GM21717 (cell line): Measurements from ENCODE around the gene AFDN.

Source experiments
- ATAC-seq: cut with Tn5 transposase; IDR thresholded peaks from one replicate; pipeline ENCODE4 v1.9.1; 2021; ENCODE audit warnings: mild to moderate bottlenecking, moderate library complexity; ENCODE audit not compliant: unreplicated experiment

AFDN gene

DNA sequence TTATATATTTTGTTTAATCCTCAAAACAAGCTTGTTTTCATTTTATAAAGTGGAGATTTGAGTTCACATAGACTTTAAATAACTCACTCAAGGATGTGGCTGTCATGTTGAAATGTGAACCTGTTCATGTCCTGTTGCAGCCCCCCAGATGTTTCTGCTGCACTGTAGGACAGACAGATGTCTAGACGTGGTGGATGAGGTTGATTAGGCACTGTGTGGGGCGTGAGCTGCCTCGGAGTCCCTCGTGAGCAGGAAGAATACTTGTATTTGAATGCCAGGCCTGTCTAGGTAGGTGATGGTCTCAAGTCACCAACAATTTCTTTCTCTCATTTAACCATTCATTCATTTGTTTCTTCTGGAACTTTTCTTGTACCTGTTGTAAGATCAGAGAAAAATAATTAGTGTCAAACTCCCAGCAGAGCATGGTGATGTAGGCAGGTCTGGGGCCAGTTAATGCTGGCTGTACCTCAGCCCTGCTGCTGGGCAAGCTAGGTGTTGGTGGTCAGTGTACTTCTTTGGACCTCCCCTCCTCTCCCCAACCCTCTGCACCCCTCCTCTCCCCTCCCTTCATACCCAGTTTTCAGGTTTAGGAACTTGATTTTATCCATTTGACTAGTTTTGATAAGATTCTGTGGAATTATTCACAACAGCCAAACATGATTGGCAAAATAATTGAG, 34.0 kb downstream of the AFDN start:
- ATAC-seq, result no peak

DNA sequence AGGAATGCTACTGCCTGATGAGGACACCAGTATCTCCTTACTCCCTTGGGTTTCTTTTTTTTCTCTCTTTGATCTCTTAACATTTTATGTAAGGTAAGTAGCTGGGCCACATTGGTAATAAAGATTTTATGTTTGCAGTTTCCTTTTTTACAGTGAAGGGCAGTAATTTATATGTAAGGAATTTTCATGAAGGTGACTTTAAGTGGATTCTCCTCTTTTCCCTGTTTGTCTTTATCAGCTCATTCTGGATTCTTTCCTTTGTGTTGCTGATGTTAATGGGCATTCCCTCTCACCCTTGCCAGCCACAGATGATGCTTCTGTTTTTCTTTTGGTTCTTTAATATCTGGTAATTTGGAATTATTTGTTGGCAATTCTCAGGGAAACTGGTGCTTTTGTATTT, 34.7 kb downstream of the AFDN start:
- ATAC-seq, result no peak

DNA sequence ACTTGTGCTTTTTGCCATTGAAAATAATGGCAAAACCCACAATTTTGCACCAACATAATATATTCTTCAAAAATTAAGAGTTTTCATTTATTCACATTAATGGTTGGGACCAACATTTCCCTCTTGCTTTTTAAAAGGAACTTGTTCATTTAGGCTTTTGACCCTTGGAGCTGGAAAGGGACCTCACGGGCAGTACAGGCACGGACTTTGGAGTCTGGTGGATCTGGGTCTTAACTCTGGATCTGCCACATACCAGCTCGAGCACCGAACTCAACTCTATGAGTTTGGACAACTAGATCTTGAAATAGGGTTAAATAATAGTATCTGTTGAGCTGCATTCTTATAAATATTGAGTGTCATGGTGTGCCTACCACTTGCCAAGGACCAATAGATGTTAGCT, 37.2 kb downstream of the AFDN start:
- no peak for ATAC-seq

DNA sequence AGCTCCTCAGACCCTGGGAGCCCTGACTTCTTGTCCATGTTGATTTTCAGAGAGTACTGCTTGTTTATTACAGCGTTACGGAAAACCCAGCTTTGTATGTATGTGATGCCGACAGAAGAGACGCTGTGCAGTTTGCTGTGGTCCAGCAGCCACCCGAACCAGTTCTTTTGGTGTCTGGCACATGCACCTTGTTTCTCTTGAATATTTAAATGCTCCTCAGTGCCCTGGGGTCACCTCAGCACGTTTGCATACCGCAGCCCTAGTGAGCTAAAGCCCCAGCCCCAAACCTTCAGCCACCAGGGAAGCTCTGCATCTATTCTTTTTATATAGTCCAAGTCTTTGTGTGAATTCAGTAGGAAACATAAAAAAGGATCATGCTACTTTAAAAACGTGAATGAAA, 39.9 kb downstream of the AFDN start:
- ATAC-seq, result no peak

DNA sequence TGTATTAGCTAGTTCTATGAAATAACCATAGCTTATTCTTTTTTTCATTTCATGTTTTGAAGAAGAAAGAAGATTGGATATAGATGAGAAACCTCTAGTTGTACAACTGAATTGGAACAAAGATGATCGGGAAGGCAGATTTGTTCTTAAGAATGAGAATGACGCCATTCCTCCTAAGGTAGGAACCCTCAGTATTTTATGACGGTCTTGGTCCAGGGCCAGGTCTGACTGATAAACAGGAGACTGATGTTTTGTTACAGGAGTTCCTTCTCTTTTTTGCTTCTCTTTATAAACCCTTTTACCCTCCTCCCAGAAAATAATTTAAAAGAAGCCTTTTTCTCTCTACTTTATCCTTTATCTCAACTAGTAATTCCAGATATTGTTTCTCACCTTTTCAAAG, 43.6 kb downstream of the AFDN start:
- ATAC-seq, result no peak

DNA sequence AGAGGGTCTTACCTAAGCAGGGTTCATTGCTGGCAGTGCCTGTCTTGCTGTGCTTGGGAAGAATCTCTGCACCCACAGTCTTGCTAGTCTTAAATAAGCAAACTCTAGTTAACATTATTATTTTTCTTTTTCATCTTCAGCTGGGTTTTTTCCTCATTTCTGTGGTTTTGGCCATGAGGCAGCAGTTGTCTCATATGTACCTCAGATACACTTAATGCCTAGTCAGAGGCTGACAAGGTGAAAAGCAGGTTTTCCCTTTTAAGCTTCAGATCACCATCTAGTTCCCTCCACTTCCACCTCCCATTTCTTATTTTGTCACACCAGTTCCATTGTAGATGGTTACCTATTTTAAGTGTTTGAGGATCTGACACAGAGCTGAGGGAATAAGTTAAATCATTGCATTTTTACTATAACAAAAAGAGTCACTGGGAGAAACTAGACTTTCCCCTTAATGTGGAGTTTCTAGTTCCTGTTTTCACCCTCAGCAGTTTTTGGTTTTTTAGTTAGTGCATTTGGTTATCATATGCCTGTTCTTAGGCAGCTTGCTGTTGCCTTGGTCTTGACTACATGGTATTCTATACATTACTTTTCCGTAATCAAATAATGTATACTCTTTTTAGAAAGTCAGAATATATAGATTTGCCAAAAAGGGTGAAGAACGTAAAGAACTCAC, 46.0 kb downstream of the AFDN start:
- peak; percentile 62 for ATAC-seq

DNA sequence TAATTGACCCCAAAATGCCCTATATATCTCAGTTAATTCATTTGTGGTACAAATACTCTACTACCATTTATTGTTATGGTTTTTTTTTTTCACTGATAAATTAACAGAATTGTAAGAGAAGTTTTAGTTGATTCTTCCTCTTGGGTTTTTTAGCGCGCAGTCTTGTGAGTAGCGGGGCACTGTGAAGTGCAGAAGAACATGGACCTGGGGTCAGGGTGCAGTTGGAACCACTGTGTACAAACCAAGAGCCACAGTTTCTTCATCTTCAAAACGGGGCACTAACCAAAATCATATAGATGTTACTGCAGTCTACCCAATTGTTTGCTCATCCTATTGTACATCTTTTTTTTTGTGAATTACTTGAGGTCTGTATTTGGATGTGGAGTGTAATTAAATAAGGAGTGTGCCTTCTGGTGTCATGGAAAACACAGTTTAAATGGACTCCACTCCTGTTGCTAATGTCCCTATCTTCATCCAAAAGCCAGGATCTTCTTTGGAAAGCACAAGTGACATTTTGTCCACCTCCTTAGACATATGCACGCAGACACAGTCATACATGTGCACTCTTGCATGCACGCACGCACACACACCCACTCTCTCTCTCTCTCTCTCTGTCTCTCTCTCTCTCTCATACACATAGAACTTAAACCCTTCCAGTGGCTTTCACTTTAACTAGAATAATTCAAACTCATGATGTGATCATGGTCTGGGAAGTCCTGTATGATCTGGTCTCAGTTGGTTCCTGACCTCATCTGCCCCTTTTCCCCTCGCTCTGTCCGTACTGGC, 51.5 kb downstream of the AFDN start:
- ATAC-seq, result no peak

DNA sequence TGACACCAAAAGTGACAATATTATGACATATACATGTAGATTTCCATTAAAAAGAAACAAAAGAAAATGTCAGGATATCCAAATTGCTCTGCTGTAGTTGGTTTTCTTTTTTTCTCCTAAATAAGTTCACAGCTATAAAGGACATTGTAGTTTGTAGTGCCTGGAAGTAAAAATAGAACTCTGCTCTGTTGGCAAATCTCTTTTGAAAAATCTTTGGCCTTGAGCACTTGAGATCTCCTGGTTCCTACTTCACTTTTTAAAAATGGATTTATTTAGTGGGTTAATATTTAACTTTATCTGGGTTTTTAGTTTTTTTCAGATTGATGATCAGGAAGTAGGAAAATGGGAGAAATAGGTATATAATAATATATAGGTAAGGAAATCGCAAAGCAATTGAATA, 52.9 kb downstream of the AFDN start:
- ATAC-seq, result no peak

DNA sequence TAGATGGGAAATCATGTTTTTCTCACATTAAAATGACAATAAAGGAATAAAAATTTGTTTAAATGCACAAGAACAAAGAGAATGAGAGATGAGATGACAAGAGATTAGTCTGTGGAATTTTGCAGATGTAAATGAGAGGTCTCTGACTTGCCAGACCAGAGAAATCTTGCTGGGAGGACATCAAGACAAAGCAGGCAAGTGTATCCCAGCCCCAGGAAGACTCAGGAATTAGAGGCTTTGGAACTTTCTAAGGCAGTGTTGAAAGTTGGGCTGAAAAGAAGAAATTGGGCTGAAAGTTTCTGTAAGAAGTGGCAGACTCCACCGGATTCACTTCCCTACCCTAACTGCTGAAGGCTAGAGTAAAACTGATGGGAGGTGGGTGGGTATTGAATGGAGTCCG, 54.6 kb downstream of the AFDN start:
- ATAC-seq, result no peak

DNA sequence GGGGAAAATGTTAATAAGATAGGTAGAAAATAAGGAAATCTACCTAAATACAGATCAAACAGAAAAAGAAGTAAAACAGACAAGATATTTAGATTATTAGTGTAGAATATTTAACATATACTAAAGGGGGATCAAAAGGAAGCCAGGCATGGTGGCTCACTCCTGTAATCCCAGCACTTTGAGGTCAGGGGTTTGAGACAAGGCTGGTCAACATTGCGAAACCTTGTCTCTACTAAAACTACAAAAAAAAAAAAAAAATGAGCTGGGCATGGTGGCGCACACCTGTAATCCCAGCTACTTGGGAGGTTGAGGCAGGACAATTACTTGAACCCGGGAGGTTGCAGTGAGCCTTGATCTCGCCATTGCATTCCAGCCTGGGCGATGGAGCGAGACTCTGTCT, 55.5 kb downstream of the AFDN start:
- no peak for ATAC-seq

DNA sequence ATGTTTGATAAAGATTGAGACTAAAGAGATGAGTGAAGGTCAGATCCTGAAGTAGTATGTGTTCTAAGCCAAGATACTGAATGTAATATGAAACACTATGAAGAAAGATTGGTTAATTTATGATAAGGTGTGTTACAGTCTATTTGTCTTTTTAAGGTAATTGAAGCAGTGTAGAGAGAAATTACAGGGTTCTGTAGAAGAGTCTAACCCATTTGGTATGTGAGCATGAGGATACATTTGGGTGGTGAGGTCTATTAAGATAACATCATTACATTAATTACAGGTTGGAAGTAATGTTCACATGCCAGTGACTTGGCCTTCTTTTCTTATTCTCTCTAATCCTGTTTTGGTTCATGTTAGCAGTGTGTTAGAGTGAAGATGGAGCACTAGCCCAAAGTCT, 61.4 kb downstream of the AFDN start:
- ATAC-seq, result no peak

DNA sequence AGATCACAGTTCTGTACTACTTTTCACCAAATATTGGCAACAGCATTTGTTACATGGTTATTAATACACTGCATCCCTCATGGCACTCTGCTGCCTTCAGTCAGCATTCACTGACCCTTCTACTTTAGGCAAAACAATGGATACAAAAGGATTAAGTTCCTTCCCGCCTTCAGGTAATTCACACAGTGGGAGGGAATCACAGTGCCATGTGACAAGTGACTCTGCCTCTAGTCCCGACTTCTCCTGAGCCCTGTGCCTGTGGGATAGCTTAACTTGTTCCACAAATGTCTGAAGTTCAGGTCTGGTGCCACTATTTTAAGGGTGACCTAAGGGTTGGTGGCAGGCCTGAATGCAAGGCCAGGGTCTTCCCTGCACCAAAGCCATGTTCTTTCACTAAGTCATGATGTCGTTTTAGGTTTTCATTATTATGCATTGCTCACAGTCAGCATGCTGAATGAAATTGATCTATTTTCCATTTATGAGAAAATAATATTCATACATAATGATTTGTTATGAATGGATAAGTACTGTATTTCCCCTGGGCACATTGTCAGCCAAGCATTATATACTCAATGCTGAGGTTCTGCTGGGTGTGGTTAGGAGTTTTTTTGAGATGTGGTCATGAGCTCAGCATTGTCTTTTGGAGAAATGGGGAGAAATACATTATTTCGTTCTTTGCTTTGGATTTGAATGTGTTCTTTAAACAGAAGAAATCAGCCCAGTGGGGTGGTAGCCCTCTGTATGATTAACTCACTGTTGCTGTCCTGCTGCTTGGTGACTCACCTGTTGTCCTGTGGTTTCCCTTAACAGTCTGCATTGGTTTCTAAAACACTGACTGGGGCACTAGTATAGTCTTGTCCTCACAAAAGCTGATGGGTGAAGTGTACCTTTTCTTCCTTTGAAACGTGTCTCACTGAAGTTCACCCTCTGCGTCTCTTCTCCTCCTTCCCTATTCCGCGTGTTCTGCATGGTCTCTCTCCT, 66.4 kb downstream of the AFDN start:
- peak; percentile 72 for ATAC-seq

DNA sequence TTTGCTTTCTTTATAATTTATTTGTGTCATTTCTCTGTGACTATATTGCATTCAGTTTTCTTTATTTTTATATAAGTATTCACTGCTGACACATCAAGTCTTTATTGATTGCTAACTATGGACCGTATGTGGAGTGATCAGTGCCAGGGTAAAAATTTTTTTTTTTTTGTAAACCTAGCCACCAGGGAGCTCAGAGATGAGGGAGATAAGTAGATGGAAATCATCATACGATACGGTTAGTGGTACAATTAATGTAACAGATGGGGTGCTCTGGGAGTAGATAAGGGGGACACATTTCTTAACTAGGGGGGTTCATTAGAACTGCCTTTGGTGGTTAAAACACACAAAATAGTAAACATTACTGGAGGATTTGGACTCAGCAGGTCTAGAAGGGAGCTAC, 68.3 kb downstream of the AFDN start:
- ATAC-seq, result no peak

DNA sequence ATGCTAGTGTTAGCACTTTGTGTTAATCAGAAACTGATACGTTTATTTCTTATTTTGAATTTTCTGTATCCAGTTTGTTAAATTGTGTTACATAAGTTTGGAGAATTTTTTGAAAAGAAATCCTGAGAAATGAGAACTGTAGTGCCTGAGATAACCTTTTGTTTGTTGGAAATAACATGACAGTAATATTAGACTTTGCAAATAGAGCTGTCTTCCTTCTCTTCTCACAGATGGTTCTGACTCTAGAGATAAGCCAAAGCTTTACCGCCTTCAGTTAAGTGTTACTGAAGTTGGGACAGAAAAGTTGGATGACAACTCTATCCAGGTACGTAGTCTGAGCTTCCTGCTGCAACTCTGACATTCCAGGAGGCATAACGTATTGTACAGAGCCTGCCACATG, 69.9 kb downstream of the AFDN start:
- ATAC-seq, result no peak

DNA sequence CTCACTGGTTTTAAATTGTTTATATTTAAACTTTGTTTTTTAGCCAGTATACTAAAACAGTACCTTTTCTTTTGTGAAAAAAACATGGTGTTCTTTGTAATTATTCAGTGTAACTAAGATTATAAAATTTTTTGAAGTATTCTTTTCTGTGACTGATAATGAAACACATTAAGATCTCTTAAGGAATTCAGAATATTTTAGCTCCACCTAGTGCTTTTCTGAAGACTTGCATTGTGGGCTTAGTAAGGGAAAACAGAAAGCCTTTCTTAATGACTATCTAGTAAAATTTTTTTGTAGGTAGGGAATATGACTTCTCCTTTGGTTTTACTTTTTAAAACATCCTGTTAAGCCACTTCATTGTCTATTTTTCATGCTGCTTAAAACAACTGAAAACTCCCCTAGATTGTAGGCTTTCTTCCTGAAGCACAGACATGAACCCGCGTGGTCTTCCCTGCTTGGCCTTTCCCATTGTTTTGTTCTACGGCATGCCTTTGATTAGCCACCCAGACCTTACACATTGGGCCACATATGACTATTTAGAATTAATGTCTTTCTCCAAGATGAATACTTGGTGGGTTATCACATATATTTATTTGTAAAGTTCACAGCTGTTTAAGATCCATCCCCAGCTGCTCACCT, 72.1 kb downstream of the AFDN start:
- ATAC-seq, result peak; percentile 49

DNA sequence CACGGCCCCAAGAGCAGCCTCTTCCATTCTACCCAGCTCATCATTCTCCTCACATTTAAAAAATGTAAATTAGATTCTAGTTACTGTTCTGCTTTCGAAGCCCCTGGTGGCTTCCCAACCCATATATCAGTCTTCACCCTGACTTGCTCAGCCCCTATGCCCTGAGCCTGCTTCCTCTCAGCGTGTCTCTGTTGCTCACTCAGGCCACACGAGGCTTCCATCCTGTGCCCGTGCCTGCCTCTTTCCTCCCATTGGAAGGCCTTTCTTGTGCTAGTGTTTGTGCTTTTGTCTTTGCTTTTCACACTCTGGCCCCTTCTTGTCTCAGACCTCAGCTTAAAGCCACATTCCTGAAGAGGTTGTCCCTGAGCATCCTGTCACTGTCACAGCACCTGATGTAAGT, 78.1 kb downstream of the AFDN start:
- no peak for ATAC-seq

DNA sequence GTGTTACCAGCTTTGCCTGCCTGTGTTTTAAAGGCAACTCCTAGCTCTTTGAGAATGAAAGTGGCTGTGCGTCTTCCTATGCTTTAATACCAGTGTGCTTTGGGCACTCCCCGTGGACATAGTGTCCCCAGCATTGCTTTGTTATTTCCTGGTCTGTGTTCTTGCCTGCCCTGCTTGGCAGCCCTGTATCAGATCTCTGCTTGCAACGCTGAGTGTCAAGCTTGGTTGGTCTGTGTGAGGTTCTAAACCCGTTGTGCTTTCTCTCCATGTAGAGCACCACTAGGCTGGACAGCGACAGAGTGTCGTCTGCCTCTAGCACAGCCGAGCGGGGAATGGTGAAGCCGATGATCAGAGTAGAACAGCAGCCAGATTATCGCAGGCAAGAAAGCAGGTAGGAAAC, 80.2 kb downstream of the AFDN start:
- no peak for ATAC-seq

DNA sequence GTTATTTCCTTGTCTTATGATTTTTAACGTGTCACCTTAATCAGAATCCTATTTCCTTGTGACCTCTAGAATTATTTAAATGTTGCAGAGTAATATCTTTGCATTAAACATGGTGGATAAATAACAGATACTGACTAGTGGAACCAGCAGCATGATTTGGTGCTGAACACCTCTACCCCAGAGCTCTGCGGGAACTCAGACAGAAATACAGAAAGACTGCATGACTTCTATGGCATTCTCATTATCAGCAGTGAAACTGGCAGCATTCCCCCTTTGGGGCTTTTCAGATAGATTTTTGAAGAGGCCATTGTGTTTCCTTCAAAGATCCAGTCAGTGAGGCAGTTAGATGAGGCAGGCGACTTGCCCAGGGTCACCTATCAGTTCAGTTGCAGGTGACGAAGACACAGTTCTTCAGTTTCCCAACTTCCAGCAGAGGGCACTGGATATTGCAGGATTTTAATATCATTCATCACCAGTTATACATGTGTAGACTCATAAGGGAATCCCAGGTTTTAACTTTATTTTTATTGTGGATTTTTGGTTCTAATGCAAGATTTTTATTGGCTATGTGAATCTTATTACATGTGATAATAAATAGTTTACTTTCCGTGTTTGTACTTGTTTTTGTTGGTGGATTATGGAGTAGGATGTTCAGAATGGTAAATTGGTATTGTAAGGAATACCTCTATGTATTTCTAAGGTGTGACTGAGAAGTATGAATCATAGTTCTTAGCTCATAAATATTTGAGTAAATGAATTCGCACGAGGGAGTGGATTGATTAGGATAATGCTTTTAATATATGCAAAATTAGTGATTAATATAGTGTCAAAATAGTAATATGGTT, 81.3 kb downstream of the AFDN start:
- ATAC-seq, result no peak

DNA sequence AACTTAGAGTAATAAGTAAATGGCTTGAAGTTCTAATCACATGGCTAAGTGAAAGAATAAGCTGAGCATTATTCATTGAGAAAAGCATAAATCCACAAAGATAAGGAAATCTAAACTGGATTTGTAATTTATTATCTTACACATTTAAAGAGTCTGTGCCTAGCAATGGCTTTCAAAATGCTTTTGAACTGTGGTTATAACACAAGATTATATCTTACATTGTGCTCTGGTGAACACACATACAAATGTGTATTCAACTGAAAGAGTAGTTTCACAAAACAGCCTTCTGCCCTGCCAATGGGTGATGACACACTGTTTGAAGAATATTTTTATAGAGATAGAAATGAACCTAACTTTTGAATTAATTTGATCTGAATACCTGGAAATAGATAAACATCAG, 83.3 kb downstream of the AFDN start:
- ATAC-seq, result no peak

DNA sequence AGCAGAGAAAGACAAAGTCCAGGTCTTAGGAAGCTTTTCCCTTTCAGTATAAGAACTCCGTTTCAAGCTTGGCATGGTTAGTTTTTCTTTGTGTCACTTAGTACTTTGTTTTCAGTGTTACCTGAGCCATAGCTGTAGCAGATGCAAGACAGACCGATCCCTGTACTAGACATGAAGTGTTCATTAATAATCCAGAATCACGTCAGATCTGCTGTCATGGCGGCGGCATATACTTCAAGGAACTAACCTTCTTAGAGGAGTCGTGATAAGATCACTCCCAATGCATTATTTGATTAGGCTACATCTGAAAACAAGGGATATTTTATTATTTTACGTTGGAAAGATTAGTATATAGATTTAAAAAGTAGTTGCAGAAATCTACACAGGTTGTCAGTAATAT, 83.9 kb downstream of the AFDN start:
- no peak for ATAC-seq
